Keratinocyte (primary cell): ENCODE data around the gene GREM2. TPM values are rescaled to one million over a fixed set of nuclear protein-coding genes. Genes with fewer than 3 reads are reported as not detected.

ENCODE experiments used
- DNase-seq: peaks from one replicate; pipeline ENCODE4 v3.0.0-alpha.2; 2011; ENCODE audit warnings: low read depth, missing footprints, low spot score
- FAIRE-seq: peaks from 2 replicates; lab custom pipeline; 2011; peaks lifted over from hg19 to GRCh38; lab: Jason Lieb, UNC
- H2AFZ ChIP-seq: 2 replicates; pipeline ENCODE4 v1.6.0; 2012; ENCODE audit warnings: low read length, control low read depth, inconsistent platforms; ENCODE audit not compliant: control insufficient read depth
- H3K27ac ChIP-seq: 2 replicates; pipeline ENCODE4 v1.5.1; 2011; ENCODE audit warnings: low read length; ENCODE audit not compliant: control insufficient read depth, insufficient read depth
- H3K27me3 ChIP-seq: 3 replicates; pipeline ENCODE4 v1.6.0; 2011; ENCODE audit warnings: low read length; ENCODE audit not compliant: control insufficient read depth, insufficient read depth; ENCODE audit errors: extremely low read depth
- H3K36me3 ChIP-seq, 2 experiments: 2 replicates in 1 of 2; 3 replicates in 1 of 2; pipeline ENCODE4 v1.5.1; 2011; ENCODE audit warnings: low read length in 2 of 2, mild to moderate bottlenecking in 1 of 2; ENCODE audit not compliant: control insufficient read depth in 2 of 2, insufficient read depth in 2 of 2; ENCODE audit errors: extremely low read depth in 1 of 2
- H3K4me1 ChIP-seq: 3 replicates; pipeline ENCODE4 v1.5.1; 2011; ENCODE audit warnings: low read length; ENCODE audit not compliant: control insufficient read depth, insufficient read depth; ENCODE audit errors: extremely low read depth
- H3K4me2 ChIP-seq: 3 replicates; pipeline ENCODE4 v1.6.0; 2011; ENCODE audit warnings: low read depth, low read length; ENCODE audit not compliant: control insufficient read depth, insufficient read depth; ENCODE audit errors: extremely low read depth
- H3K4me3 ChIP-seq, 3 experiments: fragments of 200-600 bp in 1 of 3; sonication (generic) in 1 of 3; 2 replicates in 2 of 3; 3 replicates in 1 of 3; pipeline ENCODE4 v1.5.1; 2011 to 2016; ENCODE audit warnings: low read length in 3 of 3, mild to moderate bottlenecking in 3 of 3, control low read depth in 2 of 3, inconsistent platforms in 1 of 3, low read depth in 1 of 3, mixed read lengths in 1 of 3, mixed run types in 1 of 3, moderate library complexity in 1 of 3; ENCODE audit not compliant: control insufficient read depth in 2 of 3, insufficient read depth in 2 of 3; ENCODE audit errors: extremely low read depth in 1 of 3
- H3K79me2 ChIP-seq: 2 replicates; pipeline ENCODE4 v1.6.0; 2012; ENCODE audit warnings: low read length; ENCODE audit not compliant: control insufficient read depth, insufficient read depth
- H3K9ac ChIP-seq: 3 replicates; pipeline ENCODE4 v1.6.0; 2011; ENCODE audit warnings: low read length; ENCODE audit not compliant: control insufficient read depth, insufficient read depth; ENCODE audit errors: extremely low read depth
- H3K9me1 ChIP-seq: 3 replicates; pipeline ENCODE4 v1.6.0; 2011; ENCODE audit warnings: low read length; ENCODE audit not compliant: control insufficient read depth, insufficient read depth; ENCODE audit errors: extremely low read depth
- H3K9me3 ChIP-seq: 2 replicates; pipeline ENCODE4 v1.5.1; 2012; ENCODE audit warnings: low read depth, low read length; ENCODE audit not compliant: control insufficient read depth
- H4K20me1 ChIP-seq: 3 replicates; pipeline ENCODE4 v1.6.0; 2011; ENCODE audit warnings: low read length; ENCODE audit not compliant: control insufficient read depth, insufficient read depth; ENCODE audit errors: extremely low read depth
- CTCF ChIP-seq, 3 experiments: IDR thresholded peaks in 1 of 3; conservative IDR thresholded peaks in 1 of 3; optimal IDR thresholded peaks in 1 of 3; 2 replicates in 2 of 3; 3 replicates in 1 of 3; pipeline versions ENCODE3 to v1.5.1; 2011; ENCODE audit warnings: low read length in 3 of 3, mild to moderate bottlenecking in 3 of 3, moderate library complexity in 2 of 3, control low read depth in 1 of 3, inconsistent platforms in 1 of 3; ENCODE audit not compliant: insufficient read depth in 2 of 3; ENCODE audit errors: extremely low read depth in 1 of 3
- EZH2 ChIP-seq: IDR thresholded peaks from one replicate; pipeline ENCODE4 v1.6.1; 2012; ENCODE audit warnings: inconsistent platforms, mild to moderate bottlenecking, low read length, moderate library complexity
- dilution Hi-C: fragments of 300-500 bp; cut with MboI; formaldehyde crosslinking; loops from one replicate; pipeline ENCODE4 v1.7.0; 2020; ENCODE audit warnings: low sequenced_read_pairs; ENCODE audit not compliant: extremely low pct_ligation_motif_present
- polyA plus RNA-seq, 5 experiments: library from polyadenylated mRNA; depleted of rRNA in 3 of 5; stranded (reverse) in 3 of 5; stranded (forward) in 1 of 5; unstranded in 1 of 5; fragments of >200 nt; gene quantifications; 1 replicate in 1 of 5; 2 replicates in 3 of 5; 3 replicates in 1 of 5; pipeline versions ENCODE4 v1.2.1 to v1.2.3, GENCODE V29; 2011 to 2012; ENCODE audit warnings: missing spikeins in 2 of 5, low read depth in 1 of 5, low replicate concordance in 1 of 5

The GREM2 gene
- polyA plus RNA-seq, 1 donor (not counting 4 experiments of a cell fraction or from before 2014, with no cell fraction given) = not detected

- no peaks in the 10 kb centered on the region for H3K27me3 ChIP-seq
- no peak for FAIRE-seq
These were observed 103.0 kb downstream of the GREM2 start for GRCh38 chr1:240508950-240509349.

GRCh38 chr1:240508201-240508600 lies 103.8 kb downstream of the GREM2 start:
- FAIRE-seq (no peak), DNase-seq (no peak)
- H3K4me3 ChIP-seq = no peak overlapping the region
- dilution Hi-C loops = no loop called here
- no peak overlapping the region for H2AFZ ChIP-seq
- no peak overlapping the region for H3K9ac ChIP-seq
- no peaks in the 10 kb centered on the region for H3K9me3 ChIP-seq
- H3K27me3 ChIP-seq = no peaks in the 10 kb centered on the region
- TF ChIP-seq EZH2 = no peak
- no peak for TF ChIP-seq CTCF (optimal IDR thresholded peaks at IDR 0.05 in 1 of 3, IDR thresholded peaks at IDR 0.05 in 1 of 3, conservative IDR thresholded peaks at IDR 0.05 in 1 of 3; ENCODE audit: extremely low read depth in 1 of 3, insufficient read depth in 2 of 3, low read length in 3 of 3)
- no peaks in the 10 kb centered on the region for H4K20me1 ChIP-seq
- H3K36me3 ChIP-seq = no peaks in the 10 kb centered on the region
- H3K9me1 ChIP-seq = no peaks in the 10 kb centered on the region
- H3K4me2 ChIP-seq = no peak overlapping the region
- no peaks in the 10 kb centered on the region for H3K4me1 ChIP-seq
- H3K79me2 ChIP-seq = no peaks in the 10 kb centered on the region
- H3K27ac ChIP-seq = no peak overlapping the region

More at GRCh38 chr1:240508950-240509349, 103.0 kb downstream of the GREM2 start:
- Histone ChIP-seq H4K20me1 (no peaks in the 10 kb centered on the region), H3K9me3 (no peaks in the 10 kb centered on the region), H3K9ac (no peak overlapping the region), H3K27ac (no peak overlapping the region), H2AFZ (no peak overlapping the region), H3K36me3 (no peaks in the 10 kb centered on the region), H3K4me3 (no peak overlapping the region), H3K4me1 (no peaks in the 10 kb centered on the region), H3K9me1 (no peaks in the 10 kb centered on the region), H3K79me2 (no peaks in the 10 kb centered on the region), H3K4me2 (no peak overlapping the region)
- dilution Hi-C loops = no loop called here
- no peak for TF ChIP-seq EZH2
- TF ChIP-seq CTCF (optimal IDR thresholded peaks at IDR 0.05 in 1 of 3, IDR thresholded peaks at IDR 0.05 in 1 of 3, conservative IDR thresholded peaks at IDR 0.05 in 1 of 3; ENCODE audit: extremely low read depth in 1 of 3, insufficient read depth in 2 of 3, low read length in 3 of 3) = no peak
- no peak for DNase-seq
